Heart right ventricle (tissue), 16 donors: Measurements from ENCODE around the gene CMC2. TPM values are rescaled to one million over a fixed set of nuclear protein-coding genes. Genes with fewer than 3 reads are reported as not detected.

ENCODE experiments used
- ATAC-seq, 8 donors: fragments of 200-7000 bp; cut with Tn5 transposase; one replicate each; pipeline ENCODE4 v1.9.1; 2020; ENCODE audit warnings: mild to moderate bottlenecking in 8 of 8, moderate library complexity in 8 of 8, moderate number of reproducible peaks in 1 of 8
- DNase-seq, 2 donors: peaks; one replicate each; pipeline ENCODE4 v3.0.0-alpha.2; 2020
- H3K27ac ChIP-seq, 10 donors: fragments of 200-600 bp; sonication (generic) in 2 of 10; one replicate each; pipeline versions ENCODE4 v1.5.0 to v1.8.0; 2020 to 2022; ENCODE audit warnings: mild to moderate bottlenecking in 3 of 10
- H3K27me3 ChIP-seq, 7 donors: fragments of 200-600 bp; one replicate each; pipeline ENCODE4 v1.8.0; 2021 to 2022; ENCODE audit warnings: mild to moderate bottlenecking in 2 of 7
- H3K36me3 ChIP-seq, 9 donors: fragments of 200-600 bp; sonication (generic) in 1 of 9; one replicate each; pipeline versions ENCODE4 v1.5.0 to v1.8.0; 2020 to 2022; ENCODE audit warnings: mild to moderate bottlenecking in 2 of 9
- H3K4me1 ChIP-seq, 9 donors: fragments of 200-600 bp; sonication (generic) in 1 of 9; one replicate each; pipeline versions ENCODE4 v1.5.0 to v1.8.0; 2020 to 2022; ENCODE audit warnings: mild to moderate bottlenecking in 4 of 9
- H3K4me3 ChIP-seq, 10 donors: fragments of 200-600 bp; sonication (generic) in 2 of 10; one replicate each; pipeline versions ENCODE4 v1.5.0 to v1.8.0; 2020 to 2022; ENCODE audit warnings: mild to moderate bottlenecking in 7 of 10, moderate library complexity in 2 of 10
- H3K9me3 ChIP-seq, 11 donors: fragments of 200-600 bp in 10 of 11; sonication (generic) in 2 of 11; one replicate each; pipeline versions ENCODE4 v1.5.0 to v1.8.0; 2013 to 2022; ENCODE audit warnings: mild to moderate bottlenecking in 2 of 11, control low read depth in 1 of 11, moderate library complexity in 1 of 11
- WGBS, 2 donors: extraction: QIAGEN DNeasy Blood & Tissue Kit; methylation state at CpG; one replicate each; pipeline ENCODE4 v1.1.7; 2013; ENCODE audit warnings: inconsistent platforms in 1 of 2; 5-methylcytosine and 5-hydroxymethylcytosine counted together
- intact Hi-C, 10 donors: fragments of 100-400 bp; cut with DNase I; formaldehyde crosslinking; loops; one replicate each; pipeline versions ENCODE4 v1.11.1 to v1.14.2; 2022
- polyA plus RNA-seq, 2 donors: library from polyadenylated mRNA; stranded (reverse); fragments of 200-250 nt; gene quantifications; one replicate each; pipeline ENCODE4 v1.2.3, GENCODE V29; 2013
- total RNA-seq, 10 donors: library from RNA; stranded (reverse); fragmentation: NEBNext Ultra II Directional in 3 of 10; extraction: Animal tissue kit (Norgen Biotek cat#: 25700) in 3 of 10; gene quantifications; one replicate each; pipeline versions ENCODE4 v1.2.1 to v1.2.4, GENCODE V29; 2021 to 2023
- TF ChIP-seq, protein P1 (sequence below), 9 donors: fragments of 200-600 bp; sonication (generic) in 2 of 9; IDR thresholded peaks; one replicate each; pipeline versions ENCODE4 v1.5.0 to v1.8.0; 2021 to 2022; ENCODE audit warnings: antibody characterized with exemption in 9 of 9, mild to moderate bottlenecking in 5 of 9, moderate library complexity in 1 of 9
- donor health status: Arrhythmogenic right ventricular cardiomyopathy.
- donor health status: ischemic (EF 13 %, LVEDD 7.1; RV severe dilation, severe dysfunction).
- donor health status: healthy with polysubstance abuse.
- donor health status: DM: no; HTN: yes; CAD: no.
- donor health status: DM: no; HTN: no; CAD: no.
- donor health status: ischemic (EF 25% LVEDD 6.9; RV normal size, moderate dysfunction).
- donor health status: ischemic (EF 25% LVEDD 5.7; RV mildly dilated, moderate dysfunction).
- donor health status: healthy.
- donor health status: DM: yes; HTN: yes; CAD: no.
- donor health status: Ischemic cardiomyopathy.
- donor health status: ischemic (EF 35%, LVEDD 5.7; RV mildly dilated, moderate dysfunction).
- donor health status: nonischemic (EF 11% LVEDD 7.7; RV severe dilation, severe dysfunction).
- donor health status: DM: yes; HTN: yes; CAD: no.
- donor health status: PGD.
- donor health status: ischemic (EF 29% LVEDD 5.4; RV normal size, mild dysfunction).
- donor health status: nonischemic (EF 23%, LVEDD 6.1; RV moderate dilation, normal function).

Gene CMC2
- total and polyA plus RNA-seq, 12 donors, result 84.3 to 341 (median 121) TPM

DNA sequence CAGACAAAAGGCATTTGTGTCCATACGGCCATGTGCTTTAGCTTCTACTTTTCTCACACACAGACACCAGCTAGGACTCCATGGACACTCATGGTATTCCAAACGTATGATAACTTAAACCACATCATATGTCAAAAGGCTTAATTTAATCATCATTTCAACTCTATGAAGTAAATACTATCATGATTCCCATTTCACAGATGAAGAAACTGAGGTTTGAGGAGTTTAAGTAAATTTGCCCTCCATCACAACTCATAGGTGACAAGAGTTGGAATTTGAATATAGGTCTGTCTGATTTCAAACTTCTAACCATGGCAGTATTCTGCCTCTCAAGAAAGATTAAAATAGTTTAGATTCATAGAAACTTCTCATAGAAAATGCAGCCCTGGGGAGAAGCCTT lies 43.8 kb downstream of the CMC2 start:
- H3K36me3 ChIP-seq, result no peaks in the 10 kb centered on the region
- H3K9me3 ChIP-seq, result peaks cover 0 to 37% (median 8%) of the 10 kb centered on the region in 11 donors
- no peak overlapping the region for H3K4me3 ChIP-seq
- DNase-seq (no peak), ATAC-seq (no peak)
- TF ChIP-seq, protein P1, sequence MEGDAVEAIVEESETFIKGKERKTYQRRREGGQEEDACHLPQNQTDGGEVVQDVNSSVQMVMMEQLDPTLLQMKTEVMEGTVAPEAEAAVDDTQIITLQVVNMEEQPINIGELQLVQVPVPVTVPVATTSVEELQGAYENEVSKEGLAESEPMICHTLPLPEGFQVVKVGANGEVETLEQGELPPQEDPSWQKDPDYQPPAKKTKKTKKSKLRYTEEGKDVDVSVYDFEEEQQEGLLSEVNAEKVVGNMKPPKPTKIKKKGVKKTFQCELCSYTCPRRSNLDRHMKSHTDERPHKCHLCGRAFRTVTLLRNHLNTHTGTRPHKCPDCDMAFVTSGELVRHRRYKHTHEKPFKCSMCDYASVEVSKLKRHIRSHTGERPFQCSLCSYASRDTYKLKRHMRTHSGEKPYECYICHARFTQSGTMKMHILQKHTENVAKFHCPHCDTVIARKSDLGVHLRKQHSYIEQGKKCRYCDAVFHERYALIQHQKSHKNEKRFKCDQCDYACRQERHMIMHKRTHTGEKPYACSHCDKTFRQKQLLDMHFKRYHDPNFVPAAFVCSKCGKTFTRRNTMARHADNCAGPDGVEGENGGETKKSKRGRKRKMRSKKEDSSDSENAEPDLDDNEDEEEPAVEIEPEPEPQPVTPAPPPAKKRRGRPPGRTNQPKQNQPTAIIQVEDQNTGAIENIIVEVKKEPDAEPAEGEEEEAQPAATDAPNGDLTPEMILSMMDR (IDR thresholded peaks at IDR 0.05), result no peak
- no peaks in the 10 kb centered on the region for H3K27me3 ChIP-seq
- H3K27ac ChIP-seq, result no peak overlapping the region
- 54 to 91% methylated on average over 2 of the region's 2 CpGs for WGBS, 2 donors
- H3K4me1 ChIP-seq, result no peaks in the 10 kb centered on the region
- intact Hi-C loops, result loop anchor here in 1 of 10 donors (10.0 kb wide), 1 partner anchor 58 kb away; no protein-coding TSS in a partner anchor

DNA sequence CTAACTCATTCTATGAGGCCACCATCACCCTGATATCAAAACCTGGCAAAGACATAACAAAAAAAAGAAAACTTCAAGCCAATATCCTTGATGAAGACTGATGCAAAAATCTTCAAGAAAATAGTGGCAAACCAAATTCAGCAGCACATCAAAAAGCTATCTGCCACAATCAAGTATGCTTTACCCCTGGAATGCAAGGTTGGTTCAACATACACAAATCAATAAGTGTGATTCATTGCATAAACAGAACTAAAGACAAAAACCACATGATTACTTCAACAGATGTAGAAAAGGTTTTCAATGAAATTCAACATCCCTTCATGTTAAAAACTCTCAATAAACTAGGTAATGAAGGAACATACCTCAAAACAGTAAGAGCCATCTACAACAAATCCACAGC lies 48.4 kb downstream of the CMC2 start:
- intact Hi-C loops, result no loop called here
- Histone ChIP-seq H3K36me3 (no peaks in the 10 kb centered on the region), H3K9me3 (peaks cover 0 to 53% (median 18%) of the 10 kb centered on the region in 11 donors), H3K27me3 (no peaks in the 10 kb centered on the region), H3K4me1 (no peaks in the 10 kb centered on the region), H3K27ac (no peak overlapping the region), H3K4me3 (no peak overlapping the region)
- DNase-seq (no peak), ATAC-seq (no peak)
- TF ChIP-seq, protein P1 (IDR thresholded peaks at IDR 0.05), result no peak

DNA sequence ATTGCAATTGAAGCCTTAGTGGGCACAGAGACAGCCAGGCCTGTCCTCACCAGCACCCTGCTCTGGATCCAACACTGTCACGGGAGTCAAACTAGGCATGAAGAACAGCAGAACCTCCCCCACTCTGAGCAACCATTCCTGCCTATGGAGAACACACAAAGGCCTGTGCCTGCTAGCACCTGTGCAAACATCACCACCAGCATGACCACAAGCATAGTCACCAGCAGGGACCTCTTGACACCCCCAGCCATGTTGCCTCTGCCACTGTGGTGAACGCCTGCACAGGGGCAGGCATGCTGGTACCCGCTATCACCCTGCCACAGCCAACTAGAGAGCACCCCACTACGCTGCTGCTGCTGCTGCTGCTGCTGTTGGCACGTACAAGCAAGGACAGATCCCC lies 51.7 kb downstream of the CMC2 start:
- H3K27me3 ChIP-seq, result no peaks in the 10 kb centered on the region
- DNase-seq (no peak), ATAC-seq (peak in 1 of 8 donors; percentile 25)
- TF ChIP-seq, protein P1 (IDR thresholded peaks at IDR 0.05), result no peak
- no peak overlapping the region for H3K4me3 ChIP-seq
- intact Hi-C loops, result no loop called here
- no peaks in the 10 kb centered on the region for H3K4me1 ChIP-seq
- H3K36me3 ChIP-seq, result no peaks in the 10 kb centered on the region
- no peak overlapping the region for H3K27ac ChIP-seq
- 90 to 95% methylated on average over 5 of the region's 5 CpGs for WGBS, 2 donors
- H3K9me3 ChIP-seq, result peaks cover 0 to 47% (median 18%) of the 10 kb centered on the region in 11 donors

DNA sequence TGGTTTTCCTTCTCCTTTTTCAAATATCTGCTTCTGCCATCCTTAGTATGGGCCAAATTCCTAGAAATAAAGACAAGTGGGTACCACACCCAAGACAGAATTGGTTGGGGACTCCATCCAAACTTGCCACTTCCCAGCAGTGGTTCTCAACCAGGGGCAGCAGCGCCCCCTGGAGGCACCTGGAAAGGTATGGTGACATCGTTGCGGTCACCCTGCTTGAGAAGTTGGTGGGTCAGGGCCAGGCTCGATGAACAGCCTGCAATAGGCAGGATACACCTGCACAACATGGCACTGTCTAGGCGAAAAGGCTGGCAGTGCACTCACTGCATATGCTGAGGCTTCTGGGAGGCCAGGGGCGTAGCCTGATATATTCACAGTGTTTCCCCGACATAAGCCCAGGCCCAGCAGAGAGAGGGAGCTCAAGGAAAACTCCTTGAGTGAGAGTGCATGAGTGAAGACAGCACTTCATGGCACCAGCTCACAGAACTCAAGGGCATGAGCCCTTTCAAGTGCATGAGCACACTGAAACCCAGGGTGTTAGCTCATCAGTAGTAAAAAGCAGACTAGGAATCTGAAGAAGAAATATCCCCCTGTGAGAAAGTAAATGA lies 57.7 kb downstream of the CMC2 start:
- peak in 4 of 8 donors; percentile 43 to 74 (median 60) for ATAC-seq
- Histone ChIP-seq H3K36me3 (no peaks in the 10 kb centered on the region), H3K9me3 (peaks cover 0 to 7% (median 0%) of the 10 kb centered on the region in 11 donors), H3K4me3 (no peak overlapping the region), H3K27ac (no peak overlapping the region), H3K4me1 (no peaks in the 10 kb centered on the region), H3K27me3 (no peaks in the 10 kb centered on the region)
- DNase-seq, result peak; percentile 24 to 63
- intact Hi-C loops, result loop anchor here in 1 of 10 donors (2.0 kb wide), 1 partner anchor 24 kb away; no protein-coding TSS in a partner anchor
- TF ChIP-seq, protein P1 (IDR thresholded peaks at IDR 0.05), result peak; percentile 37 to 71 (median 59)
- WGBS, 2 donors, result 20 to 27% methylated on average over 7 of the region's 7 CpGs
